H9 (cell line): ENCODE measurements around the gene ARSI. TPM values are rescaled to one million over a fixed set of nuclear protein-coding genes. Genes with fewer than 3 reads are reported as not detected.

Experiments used
- DNase-seq: peaks from one replicate; pipeline ENCODE4 v3.0.0-alpha.2; 2017
- H2AFZ ChIP-seq: one replicate; pipeline ENCODE4 v1.6.1; 2013; ENCODE audit warnings: mild to moderate bottlenecking, low read length, control low read depth, moderate library complexity
- H2AK5ac ChIP-seq: 2 replicates; pipeline ENCODE4 v1.6.1; 2013; ENCODE audit warnings: low read length, control low read depth, mixed read lengths; ENCODE audit not compliant: insufficient read length
- H2BK120ac ChIP-seq: one replicate; pipeline ENCODE4 v1.6.1; 2013; ENCODE audit warnings: low read depth, mild to moderate bottlenecking, low read length, control low read depth, inconsistent platforms; ENCODE audit not compliant: poor library complexity, severe bottlenecking
- H2BK12ac ChIP-seq: 2 replicates; pipeline ENCODE4 v1.6.1; 2013; ENCODE audit warnings: low read length, control low read depth, mixed read lengths, low read depth; ENCODE audit not compliant: insufficient read length
- H2BK15ac ChIP-seq: 2 replicates; pipeline ENCODE4 v1.6.1; 2013; ENCODE audit warnings: low read depth, low read length, control low read depth
- H2BK20ac ChIP-seq: one replicate; pipeline ENCODE4 v1.6.1; 2013; ENCODE audit warnings: low read depth, mild to moderate bottlenecking, low read length, control low read depth, inconsistent platforms; ENCODE audit not compliant: poor library complexity, severe bottlenecking
- H2BK5ac ChIP-seq: 2 replicates; pipeline ENCODE4 v1.6.1; 2013; ENCODE audit warnings: low read length, control low read depth, mixed read lengths; ENCODE audit not compliant: insufficient read length
- H3K14ac ChIP-seq: 2 replicates; pipeline ENCODE4 v1.6.1; 2013; ENCODE audit warnings: low read length, control low read depth; ENCODE audit not compliant: insufficient read depth
- H3K18ac ChIP-seq: 2 replicates; pipeline ENCODE4 v1.6.1; 2013; ENCODE audit warnings: low read depth, mild to moderate bottlenecking, mixed read lengths, low read length, control low read depth; ENCODE audit not compliant: insufficient read length
- H3K23ac ChIP-seq: 2 replicates; pipeline ENCODE4 v1.6.1; 2013; ENCODE audit warnings: low read length, control low read depth, mixed read lengths, low read depth; ENCODE audit not compliant: insufficient read length
- H3K23me2 ChIP-seq: 2 replicates; pipeline ENCODE4 v1.6.1; 2013; ENCODE audit warnings: low read depth, mild to moderate bottlenecking, mixed read lengths, low read length, control low read depth; ENCODE audit not compliant: insufficient read length, poor library complexity, severe bottlenecking
- H3K27ac ChIP-seq: 2 replicates; pipeline ENCODE4 v1.5.1; 2013; ENCODE audit warnings: low read length, control low read depth, mixed read lengths, low read depth; ENCODE audit not compliant: insufficient read length
- H3K27me3 ChIP-seq: 2 replicates; pipeline ENCODE4 v1.6.1; 2013; ENCODE audit warnings: low read length, control low read depth, inconsistent platforms; ENCODE audit not compliant: insufficient read depth
- H3K4ac ChIP-seq: 2 replicates; pipeline ENCODE4 v1.6.1; 2013; ENCODE audit warnings: low read depth, mild to moderate bottlenecking, control low read depth, inconsistent platforms, low read length, moderate library complexity
- H3K4me1 ChIP-seq: 2 replicates; pipeline ENCODE4 v1.6.1; 2013; ENCODE audit warnings: low read length, control low read depth, inconsistent platforms; ENCODE audit not compliant: insufficient read depth
- H3K4me2 ChIP-seq: 2 replicates; pipeline ENCODE4 v1.6.1; 2013; ENCODE audit warnings: low read length, control low read depth, mixed read lengths; ENCODE audit not compliant: insufficient read length, insufficient read depth
- H3K56ac ChIP-seq: 2 replicates; pipeline ENCODE4 v1.6.1; 2013; ENCODE audit warnings: low read depth, mild to moderate bottlenecking, mixed read lengths, low read length, control low read depth; ENCODE audit not compliant: insufficient read length
- H3K79me1 ChIP-seq: 2 replicates; pipeline ENCODE4 v1.6.1; 2013; ENCODE audit warnings: low read depth, mild to moderate bottlenecking, moderate library complexity, low read length, control low read depth, inconsistent platforms; ENCODE audit not compliant: insufficient read depth, poor library complexity, severe bottlenecking
- H3K79me2 ChIP-seq: 2 replicates; pipeline ENCODE4 v1.6.1; 2013; ENCODE audit warnings: low read length, control low read depth, inconsistent platforms; ENCODE audit not compliant: insufficient read depth
- H3K9ac ChIP-seq: 2 replicates; pipeline ENCODE4 v1.6.1; 2013; ENCODE audit warnings: low read length, control low read depth, mixed read lengths; ENCODE audit not compliant: insufficient read length; ENCODE audit errors: extremely low read depth
- H3K9me3 ChIP-seq: one replicate; pipeline ENCODE4 v1.6.1; 2013; ENCODE audit warnings: low read depth, low read length, inconsistent platforms; ENCODE audit not compliant: control insufficient read depth
- H3T11ph ChIP-seq: one replicate; pipeline ENCODE4 v1.6.1; 2013; ENCODE audit warnings: mild to moderate bottlenecking, low read length, control low read depth, inconsistent platforms
- H4K20me1 ChIP-seq: one replicate; pipeline ENCODE4 v1.6.1; 2013; ENCODE audit not compliant: control insufficient read depth, insufficient read length, insufficient read depth
- H4K5ac ChIP-seq: 2 replicates; pipeline ENCODE4 v1.6.1; 2013; ENCODE audit warnings: low read depth, mild to moderate bottlenecking, mixed read lengths, low read length, control low read depth; ENCODE audit not compliant: insufficient read length
- H4K8ac ChIP-seq: replicated peaks from 2 replicates; pipeline ENCODE4 v1.6.1; 2013; ENCODE audit warnings: low read length, control low read depth, mixed read lengths, low read depth; ENCODE audit not compliant: insufficient read length
- H4K91ac ChIP-seq: 2 replicates; pipeline ENCODE4 v1.6.1; 2013; ENCODE audit warnings: low read depth, mild to moderate bottlenecking, moderate library complexity, mixed read lengths, low read length, control low read depth; ENCODE audit not compliant: insufficient read length
- H3K27ac Mint-ChIP-seq, 3 experiments: 2 replicates in 2 of 3; 3 replicates in 1 of 3; pipeline ENCODE4 v1.8.0; 2020 to 2021; ENCODE audit warnings: mixed read lengths in 3 of 3, mild to moderate bottlenecking in 1 of 3, moderate library complexity in 1 of 3
- H3K27me3 Mint-ChIP-seq: 2 replicates; pipeline ENCODE4 v1.8.0; 2021; ENCODE audit warnings: low read depth, mild to moderate bottlenecking, moderate library complexity, mixed read lengths
- H3K36me3 Mint-ChIP-seq, 3 experiments: 2 replicates in 2 of 3; 3 replicates in 1 of 3; pipeline ENCODE4 v1.8.0; 2020 to 2021; ENCODE audit warnings: low read depth in 3 of 3, mixed read lengths in 3 of 3; ENCODE audit not compliant: insufficient read depth in 1 of 3
- H3K4me1 Mint-ChIP-seq, 2 experiments: 2 replicates each; pipeline ENCODE4 v1.8.0; 2020; ENCODE audit warnings: mixed read lengths in 2 of 2
- H3K4me3 Mint-ChIP-seq, 2 experiments: 2 replicates in 1 of 2; 3 replicates in 1 of 2; pipeline ENCODE4 v1.8.0; 2020 to 2021; ENCODE audit warnings: mild to moderate bottlenecking in 2 of 2, mixed read lengths in 2 of 2, moderate library complexity in 1 of 2
- H3K9me3 Mint-ChIP-seq, 2 experiments: 2 replicates in 1 of 2; 3 replicates in 1 of 2; pipeline ENCODE4 v1.8.0; 2020; ENCODE audit warnings: mild to moderate bottlenecking in 2 of 2, mixed read lengths in 2 of 2, moderate library complexity in 1 of 2
- CTCF ChIP-seq: fragments of 200-600 bp; sonication (generic); conservative IDR thresholded peaks from 3 replicates; pipeline ENCODE4 v1.8.0; 2021; ENCODE audit warnings: antibody characterized with exemption, mild to moderate bottlenecking
- WGBS: extraction: QIAGEN DNeasy Blood & Tissue Kit; methylation state at CpG from one replicate; pipeline ENCODE4 v1.1.7; 2013; ENCODE audit warnings: missing lambda C conversion rate, low lambda C conversion rate, mixed read lengths; ENCODE audit not compliant: insufficient read length; ENCODE audit errors: extremely low coverage; 5-methylcytosine and 5-hydroxymethylcytosine counted together
- total RNA-seq: library from RNA; stranded (reverse); gene quantifications from 2 replicates; pipeline ENCODE4 v1.2.1, GENCODE V29; 2021

The ARSI gene
- total RNA-seq, 1 experiment from 2014 or later = 1.7 TPM

- Histone ChIP-seq H2BK120ac (no peak overlapping the region), H3T11ph (no peak overlapping the region), H3K23me2 (peaks cover 12% of the 10 kb centered on the region), H2AFZ (no peak overlapping the region), H3K27me3 (no peaks in the 10 kb centered on the region; the same call in 1 of the 2 replicates), H3K56ac (no peak overlapping the region), H3K9ac (no peak overlapping the region), H3K9me3 (no peaks in the 10 kb centered on the region), H2BK20ac (no peak overlapping the region), H3K14ac (no peak overlapping the region), H4K5ac (no peak overlapping the region), H3K4ac (no peak overlapping the region), H3K79me1 (no peaks in the 10 kb centered on the region), H4K20me1 (no peaks in the 10 kb centered on the region), H4K8ac (no peak overlapping the region), H3K18ac (no peak overlapping the region), H2AK5ac (no peak overlapping the region), H3K4me1 (peaks cover 4% of the 10 kb centered on the region; the same call in 1 of the 2 replicates), H4K91ac (no peak overlapping the region), H3K79me2 (no peaks in the 10 kb centered on the region), H2BK15ac (no peak overlapping the region), H2BK12ac (no peak overlapping the region), H2BK5ac (no peak overlapping the region), H3K23ac (no peak overlapping the region), H3K4me2 (no peak overlapping the region), H3K27ac (no peak overlapping the region)
- H3K9me3 Mint-ChIP-seq = no peaks in the 10 kb centered on the region
- WGBS = no CpG with 5 or more reads among the region's 10 CpGs
- TF ChIP-seq CTCF = no peak
- peaks cover 30 to 37% of the 10 kb centered on the region in 2 experiments for H3K4me1 Mint-ChIP-seq
- DNase-seq = no peak
- no peak overlapping the region for H3K4me3 Mint-ChIP-seq
- no peak overlapping the region for H3K27ac Mint-ChIP-seq
- H3K36me3 Mint-ChIP-seq = no peaks in the 10 kb centered on the region
- H3K27me3 Mint-ChIP-seq = peaks cover 22% of the 10 kb centered on the region
These were observed 3.8 kb downstream of the ARSI start for GRCh38 chr5:150298701-150299451.
